GM12864 (cell line): Measurements from ENCODE around the gene NANOGP8.
A peak's percentile ranks its signal among the peaks of the same experiment; 100 is the strongest.

Experiments
- DNase-seq: peaks from one replicate; pipeline ENCODE4 v3.0.0-alpha.2; 2011; ENCODE audit warnings: low read depth
- H3K4me3 ChIP-seq: 2 replicates; pipeline ENCODE4 v1.5.1; 2011; ENCODE audit warnings: mild to moderate bottlenecking, low read depth, low read length, control low read depth
- CTCF ChIP-seq: IDR thresholded peaks from 2 replicates; pipeline ENCODE4 v1.5.1; 2011; ENCODE audit warnings: low read depth, mild to moderate bottlenecking, moderate library complexity, low read length, control low read depth, inconsistent platforms; ENCODE audit errors: missing control alignments

NANOGP8 gene

DNA sequence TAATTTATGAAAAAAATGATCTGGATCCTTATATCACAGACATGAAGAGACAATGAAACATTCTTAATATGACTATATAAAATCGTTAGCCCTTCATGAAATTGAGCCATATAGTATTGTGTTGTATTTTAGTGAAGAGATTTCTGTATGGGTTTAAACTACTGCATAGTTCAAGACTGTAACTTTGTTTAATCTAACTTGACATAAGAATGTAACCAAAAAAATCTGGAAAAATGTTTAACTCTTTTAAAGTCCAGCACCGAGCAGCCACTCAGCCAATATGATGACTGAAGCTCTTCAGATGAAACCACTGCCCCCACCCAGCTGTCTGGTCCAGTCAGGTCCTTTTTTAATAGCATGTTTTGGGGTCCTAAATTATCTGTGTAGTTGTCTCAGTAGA is 4.9 kb downstream of the NANOGP8 start:
- TF ChIP-seq CTCF: no peak
- H3K4me3 ChIP-seq: no peak overlapping the region
- DNase-seq: no peak

DNA sequence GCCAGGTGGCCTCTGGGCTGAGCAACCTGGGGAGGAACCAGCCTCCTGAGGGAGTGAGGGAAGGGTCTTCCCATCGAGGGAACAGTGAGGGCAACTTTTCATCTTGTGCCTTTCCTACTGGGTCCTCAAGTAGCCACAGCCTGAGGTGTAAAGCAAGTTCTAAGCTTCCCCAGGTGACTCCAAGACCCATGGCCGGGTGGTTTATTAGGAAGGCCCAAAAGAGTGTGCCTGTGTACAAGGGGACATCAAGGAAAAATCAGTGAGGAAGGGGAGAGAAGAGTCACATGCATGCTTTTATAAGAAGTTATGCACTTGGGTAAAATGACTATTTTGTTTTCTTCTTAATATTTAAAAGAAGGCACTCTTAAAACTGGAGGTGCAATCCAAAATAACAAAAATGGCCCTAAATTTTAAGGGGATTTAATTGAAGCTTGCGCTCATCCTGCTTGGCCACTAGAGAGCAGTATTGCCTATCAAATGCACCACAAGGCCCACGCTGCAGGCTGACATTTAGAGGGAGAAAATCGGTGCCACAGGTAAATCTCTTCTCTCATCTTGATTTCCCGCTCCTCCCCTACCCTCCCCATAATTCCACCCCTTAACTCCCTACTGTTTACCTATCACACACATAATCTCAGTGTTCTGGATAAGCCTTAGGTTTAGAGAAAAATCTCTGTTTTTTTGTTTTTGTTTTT is 6.7 kb downstream of the NANOGP8 start:
- no peak overlapping the region for H3K4me3 ChIP-seq
- peak; percentile 39 for DNase-seq
- peak; percentile 79 for TF ChIP-seq CTCF

- DNase-seq: no peak
- TF ChIP-seq CTCF: no peak
- no peak overlapping the region for H3K4me3 ChIP-seq
These were observed 14.0 kb downstream of the NANOGP8 start for GRCh38 chr15:35071106-35071505.

GRCh38 chr15:35068846-35069475 is 16.1 kb downstream of the NANOGP8 start:
- no peak overlapping the region for H3K4me3 ChIP-seq
- DNase-seq: no peak
- no peak for TF ChIP-seq CTCF

- TF ChIP-seq CTCF: no peak
- no peak overlapping the region; the same call in 1 of the 2 replicates for H3K4me3 ChIP-seq
- DNase-seq: no peak
These were observed 17.4 kb downstream of the NANOGP8 start for GRCh38 chr15:35067496-35068347.

- TF ChIP-seq CTCF: no peak
- H3K4me3 ChIP-seq: no peak overlapping the region
- no peak for DNase-seq
These were observed 19.0 kb downstream of the NANOGP8 start for GRCh38 chr15:35066094-35066493.
